Heart left ventricle (tissue), 13 donors: Measurements from ENCODE around the gene CLEC2B.

Experiments
- CTCF ChIP-seq, 12 donors: fragments of 200-600 bp; sonication (generic) in 4 of 12; IDR thresholded peaks; one replicate each; pipeline versions ENCODE4 v1.5.0 to v1.8.0; 2018 to 2022; ENCODE audit warnings: antibody characterized with exemption in 12 of 12, mild to moderate bottlenecking in 5 of 12
- POLR2A ChIP-seq, 2 donors: fragments of 450-650 bp; IDR thresholded peaks; one replicate each; pipeline ENCODE4 v1.6.1; 2017; ENCODE audit warnings: antibody characterized with exemption in 2 of 2, mild to moderate bottlenecking in 2 of 2, moderate library complexity in 2 of 2
- donor health status: ischemic (EF 13 %, LVEDD 7.1; RV severe dilation, severe dysfunction).
- donor health status: DM: no; HTN: yes; CAD: no.
- donor health status: DM: no; HTN: no; CAD: no.
- donor health status: ischemic (EF 25% LVEDD 6.9; RV normal size, moderate dysfunction).
- donor health status: ischemic (EF 25% LVEDD 5.7; RV mildly dilated, moderate dysfunction).
- donor health status: ischemic (EF 35%, LVEDD 5.7; RV mildly dilated, moderate dysfunction).
- donor health status: nonischemic (EF 11% LVEDD 7.7; RV severe dilation, severe dysfunction).
- donor health status: DM: yes; HTN: yes; CAD: no.
- donor health status: PGD.
- donor health status: ischemic (EF 29% LVEDD 5.4; RV normal size, mild dysfunction).
- donor health status: nonischemic (EF 23%, LVEDD 6.1; RV moderate dilation, normal function).

GRCh38 chr12:9872742-9873141, 3.6 kb upstream of the CLEC2B start:
- TF ChIP-seq CTCF (IDR thresholded peaks at IDR 0.05), result no peak
- no peak for TF ChIP-seq POLR2A (IDR thresholded peaks at IDR 0.05)
